ENCODE data around the gene EHMT1. TPM values are rescaled to one million over a fixed set of nuclear protein-coding genes. Genes with fewer than 3 reads are reported as not detected.

Gene EHMT1
- total RNA-seq, 1 experiment from 2014 or later: 112 TPM

GRCh38 chr9:137619240-137620047 lies 639 bp downstream of the EHMT1 start:
- no CpG with 5 or more reads among the region's 58 CpGs for WGBS (ENCODE audit: extremely low coverage, insufficient read length, low lambda C conversion rate)
- peak overlapping the region; percentile 84 to 91 for H3K4me3 Mint-ChIP-seq

More at GRCh38 chr9:137619240-137620047, 639 bp downstream of the EHMT1 start:
- Mint-ChIP-seq H3K27ac (peak overlapping the region; percentile 66 to 91 (median 90)), H3K27me3 (ENCODE audit: low read depth) (no peaks in the 10 kb centered on the region), H3K36me3 (ENCODE audit: insufficient read depth in 1 of 3, low read depth in 3 of 3) (peaks cover 16 to 33% (median 30%) of the 10 kb centered on the region in 3 experiments; a peak in 6 of 7 replicates), H3K9me3 (no peaks in the 10 kb centered on the region), H3K4me1 (peaks cover 25 to 31% of the 10 kb centered on the region in 2 experiments)
- Histone ChIP-seq H2AFZ (ENCODE audit: low read length) (no peak overlapping the region), H2BK5ac (ENCODE audit: insufficient read length, low read length) (no peak overlapping the region), H2BK120ac (ENCODE audit: low read depth, low read length, poor library complexity, severe bottlenecking) (no peak overlapping the region), H3K14ac (ENCODE audit: insufficient read depth, low read length) (peak overlapping the region; percentile 31), H3K9me3 (ENCODE audit: control insufficient read depth, low read depth, low read length) (no peaks in the 10 kb centered on the region), H4K91ac (ENCODE audit: insufficient read length, low read depth, low read length) (no peak overlapping the region), H3K4me1 (ENCODE audit: insufficient read depth, low read length) (no peaks in the 10 kb centered on the region; the same call in 1 of the 2 replicates), H4K5ac (ENCODE audit: insufficient read length, low read depth, low read length) (no peak overlapping the region), H4K8ac (replicated peaks; ENCODE audit: insufficient read length, low read depth, low read length) (no peak overlapping the region), H3T11ph (ENCODE audit: low read length) (no peak overlapping the region), H4K20me1 (ENCODE audit: control insufficient read depth, insufficient read depth, insufficient read length) (no peaks in the 10 kb centered on the region), H2AK5ac (ENCODE audit: insufficient read length, low read length) (no peak overlapping the region), H3K79me2 (ENCODE audit: insufficient read depth, low read length) (peaks cover 40% of the 10 kb centered on the region; the same call in 1 of the 2 replicates), H3K23ac (ENCODE audit: insufficient read length, low read depth, low read length) (no peak overlapping the region), H2BK12ac (ENCODE audit: insufficient read length, low read depth, low read length) (no peak overlapping the region), H3K79me1 (ENCODE audit: insufficient read depth, low read depth, low read length, poor library complexity, severe bottlenecking) (no peaks in the 10 kb centered on the region), H3K56ac (ENCODE audit: insufficient read length, low read depth, low read length) (no peak overlapping the region), H3K27ac (ENCODE audit: insufficient read length, low read depth, low read length) (no peak overlapping the region), H3K27me3 (ENCODE audit: insufficient read depth, low read length) (no peaks in the 10 kb centered on the region), H3K4me2 (ENCODE audit: insufficient read depth, insufficient read length, low read length) (peak overlapping the region; percentile 92), H3K4ac (ENCODE audit: low read depth, low read length) (no peak overlapping the region), H2BK15ac (ENCODE audit: low read depth, low read length) (no peak overlapping the region), H3K18ac (ENCODE audit: insufficient read length, low read depth, low read length) (peak overlapping the region; percentile 7), H3K9ac (ENCODE audit: extremely low read depth, insufficient read length, low read length) (peak overlapping the region; percentile 90), H2BK20ac (ENCODE audit: low read depth, low read length, poor library complexity, severe bottlenecking) (no peak overlapping the region), H3K23me2 (ENCODE audit: insufficient read length, low read depth, low read length, poor library complexity, severe bottlenecking) (peaks cover 5% of the 10 kb centered on the region)
- no peak for DNase-seq
- no peak for TF ChIP-seq CTCF (conservative IDR thresholded peaks at IDR 0.05)

Data from H9 (cell line).